Embryonic facial prominence (tissue), 1 donor: ENCODE measurements around the gene DSE.

ENCODE experiments used
- DNase-seq: peaks from one replicate; pipeline ENCODE4 v3.0.0-alpha.2; 2016; ENCODE audit errors: extremely low spot score

DSE gene

GRCh38 chr6:116409756-116410155 is 39.0 kb downstream of the DSE start:
- no peak for DNase-seq

- no peak for DNase-seq
Measured at GRCh38 chr6:116411284-116411623, 40.5 kb downstream of the DSE start.

- DNase-seq = no peak
Measured at GRCh38 chr6:116412270-116412669, 41.5 kb downstream of the DSE start.

GRCh38 chr6:116413357-116413756 is 42.6 kb downstream of the DSE start:
- DNase-seq = no peak

GRCh38 chr6:116417661-116418060 is 46.9 kb downstream of the DSE start:
- no peak for DNase-seq

GRCh38 chr6:116419069-116419786 is 48.5 kb downstream of the DSE start:
- DNase-seq = no peak

GRCh38 chr6:116420341-116420740 is 49.6 kb downstream of the DSE start:
- DNase-seq = no peak

GRCh38 chr6:116422238-116422637 is 51.5 kb downstream of the DSE start:
- no peak for DNase-seq

GRCh38 chr6:116424001-116424400 is 53.3 kb downstream of the DSE start:
- no peak for DNase-seq

- DNase-seq = no peak
Measured at GRCh38 chr6:116426551-116426950, 55.8 kb downstream of the DSE start.

GRCh38 chr6:116429111-116429510 is 58.4 kb downstream of the DSE start:
- no peak for DNase-seq

GRCh38 chr6:116430860-116431259 is 60.1 kb downstream of the DSE start:
- no peak for DNase-seq

- DNase-seq = no peak
Measured at GRCh38 chr6:116431964-116432595, 61.3 kb downstream of the DSE start.

- no peak for DNase-seq
Measured at GRCh38 chr6:116433206-116433712, 62.5 kb downstream of the DSE start.

- no peak for DNase-seq
Measured at GRCh38 chr6:116434056-116434725, 63.4 kb downstream of the DSE start.

- DNase-seq = no peak
Measured at GRCh38 chr6:116436586-116436985, 65.8 kb downstream of the DSE start.

GRCh38 chr6:116437656-116438055 is 66.9 kb downstream of the DSE start:
- no peak for DNase-seq

- no peak for DNase-seq
Measured at GRCh38 chr6:116438590-116439448, 68.1 kb downstream of the DSE start.

- DNase-seq = no peak
Measured at GRCh38 chr6:116439522-116440051, 68.8 kb downstream of the DSE start.

- DNase-seq = no peak
Measured at GRCh38 chr6:116443105-116443504, 72.4 kb downstream of the DSE start.

- no peak for DNase-seq
Measured at GRCh38 chr6:116444092-116444491, 73.3 kb downstream of the DSE start.

- no peak for DNase-seq
Measured at GRCh38 chr6:116444575-116444974, 73.8 kb downstream of the DSE start.
